Ovary (tissue), 9 donors: ENCODE results near the gene AMOTL2. TPM values are rescaled to one million over a fixed set of nuclear protein-coding genes. Genes with fewer than 3 reads are reported as not detected.

Source experiments
- DNase-seq, 5 donors: peaks; one replicate each; pipeline ENCODE4 v3.0.0-alpha.2; 2019 to 2020
- H3K27ac ChIP-seq, 2 donors: fragments of 200-600 bp; one replicate each; pipeline versions ENCODE4 v1.5.1 to v1.8.0; 2019 to 2022
- H3K27me3 ChIP-seq: fragments of 200-600 bp; one replicate; pipeline ENCODE4 v1.8.0; 2022
- H3K36me3 ChIP-seq: fragments of 200-600 bp; sonication (generic); one replicate; pipeline ENCODE4 v1.5.1; 2019
- H3K4me1 ChIP-seq: one replicate; pipeline ENCODE4 v1.8.1; 2013; ENCODE audit warnings: mild to moderate bottlenecking, moderate library complexity; ENCODE audit not compliant: insufficient read depth
- H3K4me3 ChIP-seq: fragments of 200-600 bp; sonication (generic); one replicate; pipeline ENCODE4 v1.5.1; 2017
- H3K9me3 ChIP-seq, 2 donors: fragments of 200-600 bp in 1 of 2; sonication (generic) in 1 of 2; one replicate each; pipeline versions ENCODE4 v1.5.1 to v1.8.1; 2013 to 2019; ENCODE audit warnings: mild to moderate bottlenecking in 1 of 2, moderate library complexity in 1 of 2
- CTCF ChIP-seq, 3 donors: fragments of 450-650 bp in 2 of 3; fragments of 200-600 bp in 1 of 3; IDR thresholded peaks; one replicate each; pipeline versions ENCODE4 v1.5.1 to v1.8.0; 2016 to 2022; ENCODE audit warnings: antibody characterized with exemption in 3 of 3, mild to moderate bottlenecking in 1 of 3
- EP300 ChIP-seq: sonication (generic); formaldehyde crosslinking; IDR thresholded peaks from one replicate; pipeline ENCODE4 v1.6.1; 2017; ENCODE audit warnings: antibody characterized with exemption
- POLR2A ChIP-seq: fragments of 450-650 bp; IDR thresholded peaks from one replicate; pipeline ENCODE4 v1.6.1; 2017; ENCODE audit warnings: antibody characterized with exemption, mild to moderate bottlenecking, moderate library complexity
- WGBS, 3 donors: extraction: QIAGEN DNeasy Blood & Tissue Kit in 1 of 3; methylation state at CpG; one replicate each; pipeline versions ENCODE4 v1.1.5 to v1.1.7; 2013 to 2017; 5-methylcytosine and 5-hydroxymethylcytosine counted together
- intact Hi-C, 4 donors: fragments of 100-400 bp; cut with DNase I; formaldehyde crosslinking; loops; one replicate each; pipeline versions ENCODE4 v1.11.0 to v1.15.1; 2022 to 2023
- microRNA-seq, 3 donors: library from miRNA; unstranded; fragments of <30 nt; microRNA quantifications; one replicate each; pipeline versions ENCODE4 to v1.2.0, GENCODE V29; 2019 to 2020
- polyA plus RNA-seq, 2 donors: library from polyadenylated mRNA; stranded (reverse); fragments of 200-250 nt in 1 of 2; fragments of 350-450 nt in 1 of 2; fragmentation: Illumina TruSeq in 1 of 2; extraction: RNeasy Lipid Tissue Mini Kit (QIAGEN cat#74804) in 1 of 2; gene quantifications; one replicate each; pipeline ENCODE4 v1.2.3, GENCODE V29; 2013 to 2014
- small RNA-seq: library from RNA; depleted of rRNA; stranded (forward); fragments of <200 nt; gene quantifications from one replicate; pipeline ENCODE3, GENCODE V24; 2016
- total RNA-seq, 7 donors: library from RNA; depleted of rRNA in 2 of 7; stranded (reverse); fragments of >200 nt in 2 of 7; fragmentation: NEBNext Ultra II Directional in 3 of 7; extraction: Animal tissue kit (Norgen Biotek cat#: 25700) in 3 of 7; gene quantifications; one replicate each; pipeline versions ENCODE4 v1.1.0 to v1.2.4, GENCODE V29; 2016 to 2023
- donor health status: DM: no; HTN: no; CAD: no; lungs with moderate emphysema.
- donor health status: DM: no; HTN: no; CAD: no.
- donor health status: Bipolar disorder and iron deficiency.
- donor health status: DM: yes; HTN: yes; CAD: no.
- donor health status: DM: no; HTN: no; CAD: no.
- donor health status: DM: yes; HTN: yes; CAD: no.

AMOTL2 gene
- total and polyA plus RNA-seq, 9 donors, result 20.5 to 60.4 (median 42.4) TPM

GRCh38 chr3:134308350-134308891 is 65.8 kb downstream of the AMOTL2 start:
- no peak overlapping the region for H3K4me3 ChIP-seq
- H3K27ac ChIP-seq, result peak overlapping the region; percentile 7 to 51
- peak; percentile 96 to 100 (median 100) for TF ChIP-seq CTCF (IDR thresholded peaks at IDR 0.05)
- peak; percentile 31 for TF ChIP-seq POLR2A
- no peak for TF ChIP-seq EP300
- H3K9me3 ChIP-seq, result no peaks in the 10 kb centered on the region
- no peaks in the 10 kb centered on the region for H3K36me3 ChIP-seq
- DNase-seq, result peak; percentile 91 to 92 (median 91)
- 3 to 4% (median 4%) methylated on average over 11 of the region's 11 CpGs for WGBS, 3 donors
- peaks cover 4% of the 10 kb centered on the region for H3K4me1 ChIP-seq
- H3K27me3 ChIP-seq, result no peaks in the 10 kb centered on the region
- intact Hi-C loops, result loop anchor here (1.0 to 10.0 kb wide), 5 partner anchors 162 to 374 kb away; no protein-coding TSS in a partner anchor

- Histone ChIP-seq H3K27me3 (no peaks in the 10 kb centered on the region), H3K9me3 (no peaks in the 10 kb centered on the region), H3K4me1 (no peaks in the 10 kb centered on the region), H3K27ac (no peak overlapping the region), H3K4me3 (no peak overlapping the region), H3K36me3 (no peaks in the 10 kb centered on the region)
- intact Hi-C loops, result loop anchor here in 1 of 4 donors (5.0 to 10.0 kb wide), 2 partner anchors 165 to 373 kb away; no protein-coding TSS in a partner anchor
- TF ChIP-seq CTCF (IDR thresholded peaks at IDR 0.05), result no peak
- 41 to 61% (median 59%) methylated on average over 2 of the region's 2 CpGs for WGBS, 3 donors
- no peak for DNase-seq
Observed at GRCh38 chr3:134307425-134307824, 66.8 kb downstream of the AMOTL2 start.

- H3K27ac ChIP-seq, result peak overlapping the region in 1 of 2 donors; percentile 24
- DNase-seq, result peak in 2 of 5 donors; percentile 43 to 57
- H3K36me3 ChIP-seq, result no peaks in the 10 kb centered on the region
- H3K9me3 ChIP-seq, result no peaks in the 10 kb centered on the region
- no peaks in the 10 kb centered on the region for H3K27me3 ChIP-seq
- 31 to 34% (median 34%) methylated on average over 7 of the region's 7 CpGs for WGBS, 3 donors
- no peak for TF ChIP-seq EP300
- TF ChIP-seq CTCF (IDR thresholded peaks at IDR 0.05), result no peak
- TF ChIP-seq POLR2A, result no peak
- intact Hi-C loops, result loop anchor here in 1 of 4 donors (5.0 to 10.0 kb wide), 2 partner anchors 166 to 372 kb away; no protein-coding TSS in a partner anchor
- H3K4me1 ChIP-seq, result no peaks in the 10 kb centered on the region
- H3K4me3 ChIP-seq, result no peak overlapping the region
Observed at GRCh38 chr3:134306320-134306719, 67.9 kb downstream of the AMOTL2 start.

Small RNA genes lying within 50 kb of the gene (microRNA-seq; reads per million reads assigned to microRNA genes)
- gene MIR6827, result 0 to 0.16 (median 0) reads per million in 3 donors

Small RNA genes lying within 50 kb of the gene (small RNA-seq; reads per million reads assigned to genes)
- gene HMGN1P9 (not detected), gene MIR6827 (not detected)

Other genes starting within 250 kb of the AMOTL2 start
- gene RYK, start 123.6 kb downstream of the AMOTL2 start, total RNA-seq, result 100 to 1,000 TPM; 100 to 171 (median 125) TPM
- gene RYK, start 123.6 kb downstream of the AMOTL2 start, polyA plus RNA-seq, result 10 to 100 TPM; 78.1 to 94.9 TPM
- 10 to 100 TPM; 23.4 to 58.7 (median 42.6) TPM for gene ANAPC13, start 111.5 kb upstream of the AMOTL2 start, total RNA-seq
- 100 to 1,000 TPM in 1 of 2 donors, 10 to 100 TPM in 1; 55.9 to 104 TPM for gene ANAPC13, start 111.5 kb upstream of the AMOTL2 start, polyA plus RNA-seq
- gene CEP63, start 111.6 kb upstream of the AMOTL2 start, total RNA-seq, result 10 to 100 TPM; 16.6 to 74.1 (median 22.8) TPM
- 10 to 100 TPM; 18.8 to 22.2 TPM for gene CEP63, start 111.6 kb upstream of the AMOTL2 start, polyA plus RNA-seq